Karpas-422 (cell line): ENCODE results near the gene TRAPPC2. TPM values are rescaled to one million over a fixed set of nuclear protein-coding genes. Genes with fewer than 3 reads are reported as not detected.
A peak's percentile ranks its signal among the peaks of the same experiment; 100 is the strongest.

ENCODE experiments used
- DNase-seq: peaks from one replicate; pipeline ENCODE4 v3.0.0-alpha.2; 2015
- H2AFZ ChIP-seq: fragments of 200-600 bp; sonication (generic); 2 replicates; pipeline ENCODE4 v1.6.1; 2014; ENCODE audit warnings: antibody characterized with exemption, low read length, mixed read lengths
- H3K27ac ChIP-seq: fragments of 200-600 bp; sonication (generic); 2 replicates; pipeline ENCODE4 v1.5.1; 2014; ENCODE audit warnings: mild to moderate bottlenecking, low read length, moderate library complexity
- H3K27me3 ChIP-seq: fragments of 200-600 bp; sonication (generic); 2 replicates; pipeline ENCODE4 v1.6.1; 2014; ENCODE audit warnings: low read length, mixed read lengths
- H3K36me3 ChIP-seq: fragments of 200-600 bp; sonication (generic); 2 replicates; pipeline ENCODE4 v1.6.1; 2014; ENCODE audit warnings: low read length, mixed read lengths; ENCODE audit not compliant: insufficient read depth
- H3K4me1 ChIP-seq: fragments of 200-600 bp; sonication (generic); 2 replicates; pipeline ENCODE4 v1.6.1; 2014; ENCODE audit warnings: mild to moderate bottlenecking, low read length, mixed read lengths
- H3K4me2 ChIP-seq: fragments of 200-600 bp; sonication (generic); 2 replicates; pipeline ENCODE4 v1.6.1; 2014; ENCODE audit warnings: low read length, low read depth, mild to moderate bottlenecking; ENCODE audit not compliant: poor library complexity, severe bottlenecking
- H3K4me3 ChIP-seq: fragments of 200-600 bp; sonication (generic); 2 replicates; pipeline ENCODE4 v1.5.1; 2014; ENCODE audit warnings: mild to moderate bottlenecking, antibody characterized with exemption, low read length, mixed read lengths
- H3K79me2 ChIP-seq: fragments of 200-600 bp; sonication (generic); 2 replicates; pipeline ENCODE4 v1.6.1; 2014; ENCODE audit warnings: mild to moderate bottlenecking, low read length, mixed read lengths
- H3K9ac ChIP-seq: fragments of 200-600 bp; sonication (generic); 2 replicates; pipeline ENCODE4 v1.6.0; 2014; ENCODE audit warnings: low read length
- H3K9me2 ChIP-seq: fragments of 200-600 bp; sonication (generic), shearing (Covaris generic); replicated peaks from 2 replicates; pipeline ENCODE4 v1.6.0; 2014; ENCODE audit warnings: mild to moderate bottlenecking, low read length, moderate library complexity; ENCODE audit not compliant: insufficient read depth
- H3K9me3 ChIP-seq: fragments of 300-700, 200-600 bp; sonication (generic); 2 replicates; pipeline ENCODE4 v1.6.1; 2014; ENCODE audit warnings: low read length, mixed read lengths
- H4K20me1 ChIP-seq: fragments of 200-600 bp; sonication (generic); 2 replicates; pipeline ENCODE4 v1.6.1; 2014; ENCODE audit warnings: mild to moderate bottlenecking, antibody characterized with exemption, low read length, low read depth; ENCODE audit not compliant: insufficient read depth
- total RNA-seq: library from RNA; depleted of rRNA; stranded (reverse); fragments of >200 nt; shearing (Covaris generic); gene quantifications from 2 replicates; pipeline ENCODE4 v1.2.3, GENCODE V29; 2014; ENCODE audit warnings: low replicate concordance

The TRAPPC2 gene
- total RNA-seq, 1 experiment from 2014 or later, result 60.5 TPM

DNA sequence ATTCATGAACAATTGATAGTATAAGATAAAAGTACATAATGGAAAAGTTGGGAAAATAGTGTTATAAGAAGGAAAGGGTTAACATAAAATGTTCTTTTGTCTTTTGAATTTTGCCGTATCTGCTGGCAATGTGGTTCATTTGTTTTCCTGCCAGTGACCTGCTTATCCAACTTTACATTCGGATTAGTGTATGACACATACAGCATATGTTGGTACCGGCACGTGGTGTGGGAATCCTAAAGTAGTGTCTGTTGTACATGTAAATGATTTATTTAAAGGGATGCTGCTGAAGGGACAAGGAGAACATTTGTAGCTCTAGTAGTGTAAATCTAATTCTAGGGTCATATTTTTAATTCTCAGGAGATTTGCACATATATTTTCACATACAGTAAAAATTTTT lies 34.0 kb downstream of the TRAPPC2 start:
- Histone ChIP-seq H3K36me3 (0 out of 2 replicates have a peak, but pooled peaks cover 5% of the 10 kb centered on the region), H3K79me2 (peaks cover 94% of the 10 kb centered on the region), H3K4me1 (peaks cover 63% of the 10 kb centered on the region), H4K20me1 (peaks cover 13% of the 10 kb centered on the region), H3K27ac (no peak overlapping the region), H2AFZ (no peak overlapping the region), H3K9me2 (no peaks in the 10 kb centered on the region), H3K9ac (no peak overlapping the region), H3K27me3 (no peaks in the 10 kb centered on the region), H3K9me3 (no peaks in the 10 kb centered on the region), H3K4me2 (no peak overlapping the region), H3K4me3 (no peak overlapping the region)
- no peak for DNase-seq

DNA sequence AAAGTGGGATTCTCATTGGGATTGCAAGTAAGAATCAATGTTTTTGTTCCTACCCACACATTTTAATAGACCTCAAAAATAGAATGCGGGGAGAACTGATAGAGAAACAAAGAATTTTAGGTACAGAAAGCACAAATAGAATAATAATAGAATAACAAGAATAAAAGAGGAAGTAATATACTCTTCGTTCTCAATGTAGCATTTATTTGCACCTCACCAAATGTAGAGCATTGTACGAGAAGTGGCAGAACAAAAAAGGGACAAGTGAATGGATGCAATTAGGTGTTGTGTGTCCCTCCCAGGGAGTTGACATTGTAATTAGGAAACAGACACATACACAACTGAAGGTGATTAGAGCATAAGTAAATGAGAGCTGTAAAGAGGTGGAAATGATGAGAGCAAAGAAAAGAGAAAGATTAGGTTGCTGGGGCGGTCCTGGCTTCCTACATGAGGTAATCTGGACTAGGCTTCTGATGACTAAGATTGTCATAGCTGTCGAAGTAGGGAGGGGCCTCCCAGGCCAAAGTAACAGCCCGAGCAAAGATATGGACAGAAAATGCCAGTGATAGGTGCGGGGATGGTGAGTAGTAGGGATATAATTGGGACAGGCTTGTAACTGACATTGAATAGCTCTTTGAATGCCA lies 35.1 kb downstream of the TRAPPC2 start:
- Histone ChIP-seq H3K79me2 (peaks cover 97% of the 10 kb centered on the region), H3K9me3 (no peaks in the 10 kb centered on the region), H3K27me3 (no peaks in the 10 kb centered on the region), H3K4me3 (no peak overlapping the region), H3K9ac (no peak overlapping the region), H3K27ac (peak overlapping the region; percentile 80), H3K4me1 (peaks cover 74% of the 10 kb centered on the region), H2AFZ (no peak overlapping the region), H3K9me2 (no peaks in the 10 kb centered on the region), H4K20me1 (peaks cover 20% of the 10 kb centered on the region), H3K4me2 (peak overlapping the region; percentile 40), H3K36me3 (0 out of 2 replicates have a peak, but pooled peaks cover 2% of the 10 kb centered on the region)
- peak; percentile 55 for DNase-seq

DNA sequence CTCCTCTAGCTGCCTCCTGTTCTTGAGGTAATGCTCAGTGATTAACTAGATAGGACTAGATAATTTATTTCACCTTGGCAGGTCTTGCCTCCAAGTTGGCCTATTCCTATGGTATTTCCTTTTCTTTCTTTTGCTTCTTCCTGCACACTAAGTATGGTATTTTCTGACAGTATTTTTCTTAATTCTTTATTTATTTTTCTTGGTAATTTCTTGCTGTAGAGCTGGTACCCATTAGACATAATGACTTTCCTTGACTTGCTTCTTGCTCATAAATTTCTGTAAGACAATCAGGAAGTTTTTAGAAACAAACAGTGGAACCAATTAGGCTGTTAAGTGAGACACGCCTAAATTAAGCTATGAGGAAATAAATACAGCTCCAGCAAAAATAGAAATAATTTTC lies 36.0 kb downstream of the TRAPPC2 start:
- peak overlapping the region; percentile 80 for H3K27ac ChIP-seq
- H3K79me2 ChIP-seq, result peaks cover 97% of the 10 kb centered on the region
- H3K9me2 ChIP-seq, result no peaks in the 10 kb centered on the region
- peaks cover 82% of the 10 kb centered on the region for H3K4me1 ChIP-seq
- DNase-seq, result no peak
- H3K27me3 ChIP-seq, result no peaks in the 10 kb centered on the region
- peak overlapping the region; percentile 36; the same call in 1 of the 2 replicates for H3K4me3 ChIP-seq
- H3K4me2 ChIP-seq, result peak overlapping the region; percentile 40
- H3K9ac ChIP-seq, result no peak overlapping the region
- 0 out of 2 replicates have a peak, but pooled peaks cover 2% of the 10 kb centered on the region for H3K36me3 ChIP-seq
- H4K20me1 ChIP-seq, result peaks cover 24% of the 10 kb centered on the region
- no peaks in the 10 kb centered on the region for H3K9me3 ChIP-seq
- no peak overlapping the region for H2AFZ ChIP-seq

DNA sequence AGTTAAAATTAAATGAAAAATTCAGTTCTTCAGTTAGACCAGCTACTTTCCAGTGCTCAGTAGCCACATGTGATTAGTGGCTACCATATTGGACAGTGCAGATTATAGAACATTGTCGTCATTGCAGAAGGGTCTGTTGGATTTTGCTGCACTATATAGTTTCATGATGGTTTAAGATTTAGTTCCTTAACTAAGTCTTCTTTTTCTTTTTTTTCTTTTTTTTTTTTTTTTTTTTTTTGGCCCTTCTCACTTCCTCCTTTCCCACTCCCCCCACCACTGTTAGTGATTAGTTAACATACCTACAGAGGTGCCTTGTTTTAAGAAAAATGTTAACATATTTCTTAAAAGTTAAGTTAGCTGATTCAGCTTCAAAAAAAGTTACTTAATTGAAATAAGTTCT lies 36.4 kb downstream of the TRAPPC2 start:
- Histone ChIP-seq H3K27me3 (no peaks in the 10 kb centered on the region), H3K4me1 (peaks cover 87% of the 10 kb centered on the region), H3K9me2 (no peaks in the 10 kb centered on the region), H3K27ac (peak overlapping the region; percentile 80), H4K20me1 (peaks cover 21% of the 10 kb centered on the region), H2AFZ (no peak overlapping the region), H3K9ac (no peak overlapping the region), H3K4me2 (peak overlapping the region; percentile 40), H3K4me3 (peak overlapping the region; percentile 36; the same call in 1 of the 2 replicates), H3K79me2 (peaks cover 97% of the 10 kb centered on the region), H3K9me3 (no peaks in the 10 kb centered on the region), H3K36me3 (0 out of 2 replicates have a peak, but pooled peaks cover 2% of the 10 kb centered on the region)
- DNase-seq, result peak; percentile 54

DNA sequence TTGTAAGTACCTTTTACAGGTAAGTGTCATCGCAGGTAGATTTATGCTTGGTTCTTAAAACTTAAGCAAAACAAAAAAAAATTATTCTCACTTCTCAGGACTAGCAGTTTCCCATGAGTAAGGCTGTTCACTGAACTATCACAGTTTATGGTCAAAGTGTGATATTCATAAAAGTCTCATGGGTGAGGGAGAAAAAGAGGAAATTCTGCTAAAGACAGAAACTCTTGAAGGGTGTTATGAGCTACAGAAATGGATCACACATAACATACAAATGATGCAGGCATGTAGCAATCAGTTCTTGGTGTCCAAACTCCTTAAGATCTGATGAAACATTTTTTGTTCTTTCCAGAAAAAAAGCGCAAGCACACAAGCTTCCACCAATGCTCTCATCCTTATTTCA lies 37.0 kb downstream of the TRAPPC2 start:
- peak overlapping the region; percentile 80 for H3K27ac ChIP-seq
- DNase-seq, result peak; percentile 66
- H2AFZ ChIP-seq, result no peak overlapping the region
- H3K9ac ChIP-seq, result no peak overlapping the region
- H3K79me2 ChIP-seq, result peaks cover 97% of the 10 kb centered on the region
- peaks cover 91% of the 10 kb centered on the region for H3K4me1 ChIP-seq
- peak overlapping the region; percentile 40 for H3K4me2 ChIP-seq
- H3K9me2 ChIP-seq, result no peaks in the 10 kb centered on the region
- peak overlapping the region; percentile 29; the same call in 1 of the 2 replicates for H3K4me3 ChIP-seq
- no peaks in the 10 kb centered on the region for H3K9me3 ChIP-seq
- H4K20me1 ChIP-seq, result peaks cover 20% of the 10 kb centered on the region
- H3K27me3 ChIP-seq, result no peaks in the 10 kb centered on the region
- 0 out of 2 replicates have a peak, but pooled peaks cover 2% of the 10 kb centered on the region for H3K36me3 ChIP-seq

DNA sequence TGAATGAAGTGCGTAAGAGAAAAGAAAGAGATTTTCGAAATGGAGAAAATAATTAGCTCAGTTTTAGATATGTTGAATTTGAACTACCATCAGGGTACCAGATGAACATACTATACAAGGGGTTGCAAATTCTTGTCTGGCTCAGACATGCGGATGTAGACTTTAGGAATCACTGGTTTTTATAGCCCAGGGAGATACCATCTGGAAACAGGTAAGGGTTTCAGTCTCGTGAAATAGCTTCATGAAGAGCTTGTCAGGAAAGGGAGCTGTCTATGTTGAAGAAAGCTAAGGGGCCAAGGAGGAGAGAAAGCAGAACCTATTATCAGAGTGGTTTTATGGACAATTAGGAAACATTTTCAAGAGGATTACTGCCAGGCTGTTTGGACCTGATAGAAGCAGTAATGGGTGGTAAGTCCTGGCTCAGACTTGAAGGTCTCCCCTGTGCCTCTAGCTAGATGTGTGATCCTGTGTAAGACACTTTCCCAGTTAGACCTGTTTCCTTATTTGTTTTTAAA lies 38.8 kb downstream of the TRAPPC2 start:
- 0 out of 2 replicates have a peak, but pooled peaks cover 2% of the 10 kb centered on the region for H3K36me3 ChIP-seq
- peak overlapping the region; percentile 75 for H3K4me2 ChIP-seq
- peak overlapping the region; percentile 28; the same call in 1 of the 2 replicates for H3K27ac ChIP-seq
- H3K9me3 ChIP-seq, result no peaks in the 10 kb centered on the region
- no peak overlapping the region for H2AFZ ChIP-seq
- H3K79me2 ChIP-seq, result peaks cover 95% of the 10 kb centered on the region
- peaks cover 97% of the 10 kb centered on the region for H3K4me1 ChIP-seq
- no peak overlapping the region for H3K9ac ChIP-seq
- peaks cover 20% of the 10 kb centered on the region for H4K20me1 ChIP-seq
- H3K4me3 ChIP-seq, result no peak overlapping the region
- no peaks in the 10 kb centered on the region for H3K9me2 ChIP-seq
- DNase-seq, result no peak
- H3K27me3 ChIP-seq, result no peaks in the 10 kb centered on the region

DNA sequence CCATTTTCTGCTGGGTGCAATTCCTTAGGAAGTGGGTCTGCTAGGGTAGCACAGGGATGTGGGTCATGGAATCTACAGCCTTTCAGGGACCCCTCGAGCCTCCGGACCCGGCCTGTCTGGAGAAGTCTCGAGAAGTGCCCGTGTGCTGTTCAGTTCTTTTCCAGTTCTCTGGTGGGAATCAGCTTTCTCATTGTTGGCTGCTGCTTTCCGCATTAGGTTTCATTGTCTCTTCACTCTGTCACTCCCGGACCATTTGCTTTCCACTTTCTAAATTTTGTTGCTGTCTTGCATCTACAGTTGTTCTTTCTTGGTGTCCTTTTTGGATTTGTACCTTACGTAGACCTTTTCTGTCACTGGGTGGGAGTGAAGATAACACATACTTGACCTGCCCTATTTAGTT lies 39.4 kb downstream of the TRAPPC2 start:
- Histone ChIP-seq H3K9ac (no peak overlapping the region), H4K20me1 (peaks cover 20% of the 10 kb centered on the region), H3K36me3 (0 out of 2 replicates have a peak, but pooled peaks cover 2% of the 10 kb centered on the region), H2AFZ (no peak overlapping the region), H3K4me3 (no peak overlapping the region; the same call in 1 of the 2 replicates), H3K9me2 (no peaks in the 10 kb centered on the region), H3K4me1 (peaks cover 97% of the 10 kb centered on the region), H3K4me2 (peak overlapping the region; percentile 75), H3K79me2 (peaks cover 95% of the 10 kb centered on the region), H3K27ac (peak overlapping the region; percentile 27; the same call in 1 of the 2 replicates), H3K9me3 (no peaks in the 10 kb centered on the region), H3K27me3 (no peaks in the 10 kb centered on the region)
- DNase-seq, result no peak

DNA sequence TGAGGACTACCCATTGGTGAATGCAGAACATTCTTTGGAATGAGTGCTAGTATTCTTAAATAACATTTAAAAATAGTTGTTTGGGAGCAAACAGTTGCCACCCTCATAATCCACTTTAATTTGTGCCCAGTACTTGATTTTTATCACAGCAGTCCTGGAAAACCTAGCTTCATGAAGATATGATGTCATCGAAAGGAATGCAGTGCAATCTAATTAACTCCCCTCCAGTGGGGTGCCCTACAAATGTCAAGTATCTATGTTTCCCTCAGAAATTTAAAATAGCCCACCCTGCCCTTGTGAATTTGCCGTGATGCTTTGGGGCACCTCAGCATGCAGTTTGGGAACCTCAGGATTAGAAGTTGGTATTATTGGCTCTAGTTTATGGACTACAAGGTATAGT lies 40.1 kb downstream of the TRAPPC2 start:
- Histone ChIP-seq H3K4me1 (peaks cover 92% of the 10 kb centered on the region), H3K9me3 (no peaks in the 10 kb centered on the region), H3K27me3 (no peaks in the 10 kb centered on the region), H2AFZ (no peak overlapping the region), H3K79me2 (peaks cover 96% of the 10 kb centered on the region), H3K27ac (peak overlapping the region; percentile 73), H4K20me1 (peaks cover 20% of the 10 kb centered on the region), H3K4me2 (peak overlapping the region; percentile 75), H3K9ac (no peak overlapping the region), H3K9me2 (no peaks in the 10 kb centered on the region), H3K36me3 (0 out of 2 replicates have a peak, but pooled peaks cover 2% of the 10 kb centered on the region), H3K4me3 (no peak overlapping the region)
- no peak for DNase-seq
